GM13977 (cell line): ENCODE data around the gene LRCH1.

Experiments used
- DNase-seq: peaks from one replicate; pipeline ENCODE4 v3.0.0; 2012; ENCODE audit warnings: low spot score
- in situ Hi-C: fragments of 300-500 bp; cut with MboI; formaldehyde crosslinking; loops from one replicate; pipeline ENCODE4 v1.12.0; 2022; ENCODE audit warnings: low sequenced_read_pairs, low pct_unique_long_range_greater_than_20kb, mixed read lengths, inconsistent platforms; ENCODE audit not compliant: unreplicated experiment
- TF ChIP-seq, protein P1 (sequence below): IDR thresholded peaks from 2 replicates; pipeline ENCODE4 v1.5.1; 2012; ENCODE audit warnings: mild to moderate bottlenecking, control low read depth; ENCODE audit not compliant: insufficient read depth; ENCODE audit errors: extremely low read depth, missing control alignments

The LRCH1 gene

DNA sequence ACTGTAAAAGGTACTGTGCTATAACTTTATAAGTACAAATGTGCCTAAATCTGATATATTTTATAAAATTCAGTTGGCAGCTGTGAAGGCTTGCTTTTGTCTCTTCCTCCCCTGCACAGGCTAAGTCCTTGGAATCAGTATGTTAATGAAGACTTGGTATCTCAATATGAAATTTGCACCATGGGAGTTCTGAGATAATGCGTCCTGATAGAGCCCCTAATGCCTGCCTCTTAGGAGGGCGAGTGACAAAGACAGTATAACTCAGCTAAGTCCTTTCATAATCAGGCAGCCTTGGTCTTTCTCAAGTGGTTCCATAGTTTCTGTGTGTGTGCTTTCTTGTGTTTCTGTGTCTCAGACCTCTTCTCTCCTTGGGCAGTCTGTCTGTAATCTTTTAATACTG lies 14.7 kb downstream of the LRCH1 start:
- TF ChIP-seq, protein P1, sequence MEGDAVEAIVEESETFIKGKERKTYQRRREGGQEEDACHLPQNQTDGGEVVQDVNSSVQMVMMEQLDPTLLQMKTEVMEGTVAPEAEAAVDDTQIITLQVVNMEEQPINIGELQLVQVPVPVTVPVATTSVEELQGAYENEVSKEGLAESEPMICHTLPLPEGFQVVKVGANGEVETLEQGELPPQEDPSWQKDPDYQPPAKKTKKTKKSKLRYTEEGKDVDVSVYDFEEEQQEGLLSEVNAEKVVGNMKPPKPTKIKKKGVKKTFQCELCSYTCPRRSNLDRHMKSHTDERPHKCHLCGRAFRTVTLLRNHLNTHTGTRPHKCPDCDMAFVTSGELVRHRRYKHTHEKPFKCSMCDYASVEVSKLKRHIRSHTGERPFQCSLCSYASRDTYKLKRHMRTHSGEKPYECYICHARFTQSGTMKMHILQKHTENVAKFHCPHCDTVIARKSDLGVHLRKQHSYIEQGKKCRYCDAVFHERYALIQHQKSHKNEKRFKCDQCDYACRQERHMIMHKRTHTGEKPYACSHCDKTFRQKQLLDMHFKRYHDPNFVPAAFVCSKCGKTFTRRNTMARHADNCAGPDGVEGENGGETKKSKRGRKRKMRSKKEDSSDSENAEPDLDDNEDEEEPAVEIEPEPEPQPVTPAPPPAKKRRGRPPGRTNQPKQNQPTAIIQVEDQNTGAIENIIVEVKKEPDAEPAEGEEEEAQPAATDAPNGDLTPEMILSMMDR = no peak
- in situ Hi-C loops = no loop called here
- DNase-seq = no peak

DNA sequence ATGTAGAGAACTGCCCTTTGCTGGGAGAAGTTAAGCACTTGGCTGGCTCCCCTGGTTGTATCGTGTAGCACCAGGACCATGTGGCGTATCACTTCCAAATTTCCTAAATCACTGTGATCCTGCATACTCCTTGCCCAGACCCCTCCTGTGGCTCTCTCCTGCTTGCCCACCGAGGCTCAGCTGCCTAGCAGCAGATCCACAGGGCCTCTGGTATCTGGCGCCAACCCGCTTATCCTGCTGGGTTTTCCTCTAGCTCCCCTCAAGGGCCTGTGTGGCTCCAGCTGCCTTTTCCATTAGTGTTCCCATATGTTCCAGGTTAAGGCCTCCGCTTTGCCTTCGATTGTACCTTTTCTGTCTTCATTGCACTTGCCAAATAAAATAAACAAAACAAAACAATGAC lies 16.5 kb downstream of the LRCH1 start:
- no peak for DNase-seq
- TF ChIP-seq, protein P1 = no peak
- in situ Hi-C loops = no loop called here

DNA sequence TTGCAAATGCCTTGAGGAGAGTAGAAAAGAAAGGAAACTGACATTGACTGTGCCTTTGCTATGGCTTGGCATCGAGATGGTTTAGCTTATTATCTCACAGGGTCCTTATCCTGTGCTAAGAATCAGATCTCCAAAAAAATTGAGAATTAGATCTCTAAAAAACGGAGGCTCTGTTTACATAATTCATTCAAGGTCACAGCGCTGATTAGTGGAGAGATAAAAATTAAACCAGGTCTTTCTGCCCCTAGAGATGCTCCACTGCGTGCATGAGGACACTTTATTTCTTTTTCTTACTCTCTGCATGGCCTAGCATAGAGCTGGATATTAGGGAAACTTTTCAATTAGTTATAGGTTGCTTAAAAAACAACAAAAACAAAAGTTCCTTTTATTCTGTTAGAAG lies 17.3 kb downstream of the LRCH1 start:
- no peak for DNase-seq
- in situ Hi-C loops = no loop called here
- TF ChIP-seq, protein P1 = no peak

DNA sequence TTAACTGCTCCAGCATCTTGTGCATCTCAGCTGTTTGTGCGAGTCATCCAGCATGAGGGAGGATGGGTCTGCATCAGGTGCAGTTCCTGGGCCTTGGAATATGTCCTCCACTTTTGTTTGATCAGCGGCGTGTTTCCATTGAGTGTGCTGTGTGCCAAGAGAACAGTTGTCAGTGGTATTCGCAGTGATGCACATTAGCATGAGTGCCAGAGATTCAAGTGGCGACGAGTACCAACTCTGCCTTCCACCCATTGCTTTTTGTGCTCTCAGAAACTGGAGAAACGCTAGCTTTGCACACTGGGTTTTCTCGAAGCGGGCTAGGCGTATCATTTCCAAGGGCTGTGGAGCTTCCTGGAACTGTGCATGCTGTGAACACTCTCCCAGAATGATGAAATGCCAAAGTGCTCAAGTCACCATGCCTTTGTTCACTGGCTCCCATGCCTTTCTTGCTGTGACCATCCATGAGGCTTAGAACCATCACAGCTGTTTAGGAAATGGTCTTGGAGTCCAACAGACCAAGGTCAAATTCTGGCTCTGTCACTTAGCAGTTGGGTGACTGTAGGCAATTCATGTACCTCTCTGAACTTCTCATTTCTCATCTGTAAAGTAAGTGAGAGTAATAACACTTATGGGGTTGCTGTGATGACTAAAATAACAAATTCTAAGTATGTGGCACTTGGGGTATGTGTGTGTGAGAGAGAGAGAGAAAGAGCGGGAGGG lies 18.4 kb downstream of the LRCH1 start:
- peak; percentile 50 for DNase-seq
- in situ Hi-C loops = no loop called here
- TF ChIP-seq, protein P1 = no peak

DNA sequence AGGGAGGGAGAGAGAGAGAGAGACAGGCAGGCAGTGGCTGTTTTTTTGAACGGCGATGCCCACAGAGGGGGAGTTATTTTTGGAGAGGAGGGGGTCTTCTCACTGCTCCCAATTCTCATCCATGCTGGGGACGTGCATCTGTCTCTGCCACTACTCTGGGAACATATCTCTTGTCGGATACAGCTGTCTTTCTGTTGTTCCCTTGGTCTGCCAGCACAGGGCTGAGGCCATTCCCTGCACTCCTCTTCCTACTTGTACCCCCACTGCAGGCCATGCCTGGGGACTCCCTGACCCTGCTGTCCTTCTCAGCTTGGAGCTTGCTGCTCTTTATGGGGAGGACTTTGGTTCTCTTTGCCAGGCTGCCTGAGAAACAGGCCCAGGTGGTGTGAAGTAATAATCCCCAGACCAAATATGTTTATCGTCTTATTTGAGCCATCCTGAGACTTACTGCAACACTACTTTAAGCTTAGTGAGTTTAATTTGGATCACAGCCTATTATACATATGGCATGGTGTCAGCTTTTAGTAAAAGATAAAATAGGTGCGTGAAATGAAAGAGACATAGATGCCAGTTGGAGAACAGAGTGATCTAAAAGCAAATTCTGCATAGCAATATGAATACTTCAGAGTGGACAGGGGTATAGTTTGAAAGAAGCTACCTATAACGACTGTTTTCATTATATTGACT lies 19.1 kb downstream of the LRCH1 start:
- no peak for DNase-seq
- TF ChIP-seq, protein P1 = no peak
- in situ Hi-C loops = no loop called here

DNA sequence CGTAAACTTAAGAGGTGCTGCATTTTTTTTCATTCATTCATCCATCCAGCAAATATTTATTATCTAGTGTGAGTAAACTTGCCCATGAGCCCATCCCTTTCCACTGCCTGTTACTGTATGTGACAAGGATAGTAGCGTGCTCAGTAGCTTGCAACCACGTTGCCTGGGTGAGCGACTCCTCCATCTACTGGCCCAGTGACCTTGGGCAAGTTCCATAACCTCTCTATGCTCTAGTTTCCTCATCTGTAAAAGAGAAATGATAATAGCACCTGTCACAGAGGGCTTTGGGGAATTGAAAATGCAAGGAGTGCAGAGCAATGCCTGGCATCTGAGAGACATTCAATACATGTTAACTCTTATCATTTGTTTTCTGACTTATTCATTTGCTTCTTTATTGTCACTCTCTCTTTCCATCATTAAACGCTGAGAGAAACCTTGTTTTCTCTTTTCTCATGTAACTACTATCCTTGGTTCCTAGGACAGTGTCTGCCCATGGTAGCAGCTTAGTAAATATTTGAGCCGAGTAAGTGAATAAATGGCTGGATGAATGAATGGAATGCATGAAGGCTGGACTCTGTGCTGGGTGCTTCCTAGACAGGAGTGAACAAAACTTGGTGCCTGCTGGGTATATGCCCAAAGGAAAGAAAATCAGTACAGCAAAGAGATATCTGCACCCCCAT lies 19.9 kb downstream of the LRCH1 start:
- no peak for DNase-seq
- in situ Hi-C loops = no loop called here
- TF ChIP-seq, protein P1 = no peak
